Activated naive CD8-positive, alpha-beta T cell treated with anti-CD3 and anti-CD28 coated beads, Interleukin-2, amount 10 ng/mL, durations not matched to agents 7 days and 5 days (primary cell): Measurements from ENCODE around the gene CHAF1A. TPM values are rescaled to one million over a fixed set of nuclear protein-coding genes. Genes with fewer than 3 reads are reported as not detected.

Experiments used
- ATAC-seq: fragments of 150-1000 bp; cut with Tn5 transposase; one replicate; pipeline ENCODE4 v1.10.0; 2021; ENCODE audit warnings: low read depth, moderate library complexity
- POLR2A ChIA-PET: fragments of 350-600 bp; sonication (Branson Sonifier 250); formaldehyde crosslinking; loops from one replicate; lab custom pipeline; 2021; ENCODE audit warnings: antibody characterized with exemption; lab: Charles Lee
- DNase-seq: peaks from one replicate; pipeline ENCODE4 v3.0.0; 2021
- H3K27ac Mint-ChIP-seq: one replicate; pipeline ENCODE4 v1.8.0; 2022; ENCODE audit warnings: mild to moderate bottlenecking, mixed read lengths
- H3K27me3 Mint-ChIP-seq: one replicate; pipeline ENCODE4 v1.8.0; 2022; ENCODE audit warnings: mild to moderate bottlenecking, moderate library complexity, mixed read lengths
- H3K36me3 Mint-ChIP-seq: one replicate; pipeline ENCODE4 v1.8.0; 2021; ENCODE audit warnings: mild to moderate bottlenecking, mixed read lengths
- H3K4me1 Mint-ChIP-seq: one replicate; pipeline ENCODE4 v1.8.0; 2021; ENCODE audit warnings: mixed read lengths
- H3K4me3 Mint-ChIP-seq: one replicate; pipeline ENCODE4 v1.8.0; 2022; ENCODE audit warnings: mild to moderate bottlenecking, moderate library complexity, mixed read lengths
- H3K9me3 Mint-ChIP-seq: one replicate; pipeline ENCODE4 v1.8.0; 2021; ENCODE audit warnings: mixed read lengths
- total RNA-seq, 2 experiments: library from RNA; stranded (reverse); gene quantifications; one replicate each; pipeline ENCODE4 v1.2.3, GENCODE V29; 2021

Gene CHAF1A
- total RNA-seq, 2 experiments from 2014 or later, result 77.0 to 79.1 TPM

- peaks cover 16% of the 10 kb centered on the region for H3K36me3 Mint-ChIP-seq
- no peak overlapping the region for H3K4me3 Mint-ChIP-seq
- POLR2A ChIA-PET, result no interaction called here
- no peak for ATAC-seq
- no peaks in the 10 kb centered on the region for H3K9me3 Mint-ChIP-seq
- peaks cover 16% of the 10 kb centered on the region for H3K4me1 Mint-ChIP-seq
- no peaks in the 10 kb centered on the region for H3K27me3 Mint-ChIP-seq
- H3K27ac Mint-ChIP-seq, result no peak overlapping the region
- DNase-seq, result no peak
These were observed 6.9 kb downstream of the CHAF1A start for GRCh38 chr19:4409123-4409933.

GRCh38 chr19:4413588-4413987, 11.1 kb downstream of the CHAF1A start:
- Mint-ChIP-seq H3K36me3 (peaks cover 18% of the 10 kb centered on the region), H3K4me1 (peaks cover 8% of the 10 kb centered on the region), H3K27me3 (no peaks in the 10 kb centered on the region), H3K4me3 (no peak overlapping the region), H3K27ac (no peak overlapping the region), H3K9me3 (no peaks in the 10 kb centered on the region)
- DNase-seq, result no peak
- POLR2A ChIA-PET, result no interaction called here
- ATAC-seq, result no peak

GRCh38 chr19:4414144-4414799, 11.8 kb downstream of the CHAF1A start:
- no peak overlapping the region for H3K4me3 Mint-ChIP-seq
- ATAC-seq (no peak), DNase-seq (no peak)
- no peak overlapping the region for H3K27ac Mint-ChIP-seq
- peaks cover 8% of the 10 kb centered on the region for H3K4me1 Mint-ChIP-seq
- POLR2A ChIA-PET, result interaction anchor here (1.2 kb wide), 1 partner anchor 9 kb away, joined by 4 read pairs; no protein-coding TSS in a partner anchor
- H3K27me3 Mint-ChIP-seq, result no peaks in the 10 kb centered on the region
- no peaks in the 10 kb centered on the region for H3K9me3 Mint-ChIP-seq
- H3K36me3 Mint-ChIP-seq, result peaks cover 14% of the 10 kb centered on the region

DNA sequence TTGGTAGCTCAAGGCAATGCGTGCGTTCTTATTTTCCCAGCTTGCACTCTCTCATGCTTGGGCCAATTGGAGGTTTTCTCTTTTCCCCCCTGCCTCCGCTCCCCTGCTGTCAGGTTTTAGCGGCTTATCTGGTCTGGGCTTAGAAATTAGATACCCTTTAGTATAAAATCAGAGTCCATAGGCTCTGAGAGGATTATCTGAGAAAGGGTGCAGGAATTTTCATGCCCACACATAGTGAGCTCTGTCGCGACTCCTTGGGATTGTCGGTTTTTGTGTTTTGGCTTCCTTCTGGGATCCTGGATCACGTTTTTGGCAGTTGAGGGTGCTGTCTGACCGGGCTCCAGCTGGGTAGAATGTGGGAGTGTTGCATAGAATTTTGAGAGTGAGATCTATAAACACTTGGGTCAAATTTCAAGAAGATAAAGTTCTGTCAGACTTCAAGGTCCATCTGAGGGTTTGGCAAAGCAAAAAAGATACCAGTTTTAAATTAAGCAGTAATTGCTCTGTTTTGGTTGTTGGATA, 12.4 kb downstream of the CHAF1A start:
- H3K4me3 Mint-ChIP-seq, result no peak overlapping the region
- no peaks in the 10 kb centered on the region for H3K9me3 Mint-ChIP-seq
- POLR2A ChIA-PET, result interaction anchor here (1.2 kb wide), 1 partner anchor 9 kb away, joined by 4 read pairs; no protein-coding TSS in a partner anchor
- H3K27ac Mint-ChIP-seq, result no peak overlapping the region
- no peaks in the 10 kb centered on the region for H3K27me3 Mint-ChIP-seq
- H3K4me1 Mint-ChIP-seq, result peaks cover 10% of the 10 kb centered on the region
- peaks cover 16% of the 10 kb centered on the region for H3K36me3 Mint-ChIP-seq
- DNase-seq, result no peak
- no peak for ATAC-seq

- Mint-ChIP-seq H3K36me3 (peaks cover 17% of the 10 kb centered on the region), H3K4me3 (no peak overlapping the region), H3K27ac (no peak overlapping the region), H3K27me3 (no peaks in the 10 kb centered on the region), H3K4me1 (peaks cover 10% of the 10 kb centered on the region), H3K9me3 (no peaks in the 10 kb centered on the region)
- DNase-seq, result no peak
- POLR2A ChIA-PET, result interaction anchor here (1.2 kb wide), 1 partner anchor 8 kb away, joined by 4 read pairs; no protein-coding TSS in a partner anchor
- no peak for ATAC-seq
These were observed 12.9 kb downstream of the CHAF1A start for GRCh38 chr19:4415352-4415751.

GRCh38 chr19:4416268-4416667, 13.8 kb downstream of the CHAF1A start:
- no peak for DNase-seq
- no peak overlapping the region for H3K27ac Mint-ChIP-seq
- no peaks in the 10 kb centered on the region for H3K27me3 Mint-ChIP-seq
- peaks cover 17% of the 10 kb centered on the region for H3K36me3 Mint-ChIP-seq
- ATAC-seq, result no peak
- peaks cover 10% of the 10 kb centered on the region for H3K4me1 Mint-ChIP-seq
- H3K4me3 Mint-ChIP-seq, result no peak overlapping the region
- no peaks in the 10 kb centered on the region for H3K9me3 Mint-ChIP-seq
- POLR2A ChIA-PET, result no interaction called here

DNA sequence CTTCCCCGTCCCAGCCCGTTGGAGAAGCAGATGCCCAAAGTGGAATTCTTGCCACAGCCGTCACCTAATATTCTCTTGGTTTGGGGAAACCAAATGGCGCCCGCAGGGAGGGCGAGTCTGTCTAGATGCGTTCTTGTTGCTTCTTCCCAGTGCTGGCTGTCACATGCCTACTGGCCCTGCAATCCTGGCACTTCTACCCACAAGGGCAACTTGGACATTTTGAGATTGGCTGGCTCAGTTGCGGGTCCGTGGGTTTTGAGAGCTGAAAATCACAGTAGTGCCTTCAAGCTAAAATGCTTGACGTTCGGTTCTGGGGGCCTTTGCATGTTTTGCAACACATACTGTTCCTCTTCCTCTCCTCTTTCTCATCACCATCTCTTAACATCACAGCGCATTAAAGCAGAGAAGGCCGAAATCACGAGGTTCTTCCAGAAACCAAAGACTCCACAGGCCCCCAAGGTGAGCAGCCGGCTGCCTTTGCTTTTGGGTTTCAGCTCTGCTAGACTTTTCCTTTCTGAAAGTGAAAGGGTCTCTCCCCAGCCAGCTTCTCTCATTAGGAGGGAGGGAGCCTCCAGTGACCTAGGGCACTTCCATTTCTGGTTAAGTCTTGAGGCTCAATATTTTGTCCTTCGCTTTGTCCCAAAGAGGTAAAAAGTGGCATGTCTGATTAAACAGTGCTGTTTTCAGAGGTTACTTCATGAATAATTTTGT, 21.1 kb downstream of the CHAF1A start:
- H3K4me3 Mint-ChIP-seq, result no peak overlapping the region
- H3K27me3 Mint-ChIP-seq, result no peaks in the 10 kb centered on the region
- POLR2A ChIA-PET, result interaction anchor here (1.8 kb wide), 1 partner anchor 9 kb away, joined by 4 read pairs; no protein-coding TSS in a partner anchor
- ATAC-seq (no peak), DNase-seq (no peak)
- H3K36me3 Mint-ChIP-seq, result peaks cover 13% of the 10 kb centered on the region
- H3K27ac Mint-ChIP-seq, result peak overlapping the region; percentile 62
- H3K4me1 Mint-ChIP-seq, result peaks cover 13% of the 10 kb centered on the region
- H3K9me3 Mint-ChIP-seq, result no peaks in the 10 kb centered on the region

GRCh38 chr19:4425537-4425936, 23.1 kb downstream of the CHAF1A start:
- H3K9me3 Mint-ChIP-seq, result no peaks in the 10 kb centered on the region
- no peak for DNase-seq
- H3K4me1 Mint-ChIP-seq, result peaks cover 11% of the 10 kb centered on the region
- H3K4me3 Mint-ChIP-seq, result no peak overlapping the region
- POLR2A ChIA-PET, result no interaction called here
- no peaks in the 10 kb centered on the region for H3K27me3 Mint-ChIP-seq
- H3K27ac Mint-ChIP-seq, result no peak overlapping the region
- no peak for ATAC-seq
- peaks cover 22% of the 10 kb centered on the region for H3K36me3 Mint-ChIP-seq

GRCh38 chr19:4428326-4428975, 26.0 kb downstream of the CHAF1A start:
- Mint-ChIP-seq H3K27ac (no peak overlapping the region), H3K27me3 (no peaks in the 10 kb centered on the region), H3K4me1 (peaks cover 6% of the 10 kb centered on the region), H3K4me3 (no peak overlapping the region), H3K9me3 (no peaks in the 10 kb centered on the region), H3K36me3 (peaks cover 18% of the 10 kb centered on the region)
- DNase-seq (no peak), ATAC-seq (no peak)
- POLR2A ChIA-PET, result interaction anchor here (1.3 kb wide), 1 partner anchor 9 kb away, joined by 4 read pairs; no protein-coding TSS in a partner anchor

- ATAC-seq, result no peak
- Mint-ChIP-seq H3K4me3 (no peak overlapping the region), H3K27ac (no peak overlapping the region), H3K36me3 (peaks cover 18% of the 10 kb centered on the region), H3K4me1 (peaks cover 2% of the 10 kb centered on the region), H3K9me3 (no peaks in the 10 kb centered on the region), H3K27me3 (no peaks in the 10 kb centered on the region)
- no peak for DNase-seq
- POLR2A ChIA-PET, result interaction anchor here (1.3 kb wide), 1 partner anchor 8 kb away, joined by 4 read pairs; no protein-coding TSS in a partner anchor
These were observed 26.8 kb downstream of the CHAF1A start for GRCh38 chr19:4429256-4429655.

DNA sequence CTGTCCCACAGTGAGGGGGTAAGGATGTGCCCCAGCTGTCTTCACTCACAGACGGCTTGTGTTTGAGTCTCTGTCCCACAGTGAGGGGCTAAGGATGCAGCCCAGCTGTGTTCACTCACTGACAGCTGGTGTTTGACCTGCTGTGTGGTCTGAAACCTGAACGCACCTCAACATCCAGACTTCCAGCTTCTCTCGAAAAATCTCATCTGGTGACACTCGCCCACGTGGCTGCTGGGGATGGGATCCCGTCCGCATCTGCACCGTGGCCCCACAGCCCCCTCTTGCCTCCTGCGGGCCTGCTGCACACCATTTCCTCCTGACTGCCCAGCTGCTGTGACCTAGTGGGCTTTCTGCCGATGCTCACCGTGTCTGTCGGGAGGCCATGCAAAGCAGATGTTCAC, 27.3 kb downstream of the CHAF1A start:
- Mint-ChIP-seq H3K4me3 (no peak overlapping the region), H3K27ac (peak overlapping the region; percentile 45), H3K36me3 (peaks cover 23% of the 10 kb centered on the region), H3K4me1 (peaks cover 2% of the 10 kb centered on the region), H3K27me3 (no peaks in the 10 kb centered on the region), H3K9me3 (no peaks in the 10 kb centered on the region)
- ATAC-seq, result no peak
- POLR2A ChIA-PET, result no interaction called here
- DNase-seq, result no peak

DNA sequence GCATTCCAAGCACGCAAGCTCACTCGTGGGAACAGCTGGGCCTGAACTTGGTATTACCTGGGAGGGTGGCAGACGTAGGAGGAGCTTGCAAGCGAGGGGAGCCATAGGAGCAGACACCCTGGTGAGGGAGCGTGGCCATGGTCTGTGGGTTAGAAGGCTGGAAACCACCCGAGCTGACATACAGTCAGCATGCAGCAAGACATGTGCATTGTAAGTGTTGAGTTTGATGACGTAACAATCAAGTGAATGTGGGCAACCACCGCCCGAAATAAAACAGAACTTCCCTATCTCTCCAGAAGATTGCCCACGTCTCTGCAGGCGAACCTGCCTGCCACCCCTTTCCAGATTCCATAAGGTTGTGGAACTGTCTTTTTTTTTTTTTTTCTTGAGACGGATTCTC, 28.3 kb downstream of the CHAF1A start:
- Mint-ChIP-seq H3K27me3 (no peaks in the 10 kb centered on the region), H3K4me1 (peaks cover 2% of the 10 kb centered on the region), H3K4me3 (no peak overlapping the region), H3K36me3 (peaks cover 23% of the 10 kb centered on the region), H3K27ac (no peak overlapping the region), H3K9me3 (no peaks in the 10 kb centered on the region)
- DNase-seq (no peak), ATAC-seq (no peak)
- POLR2A ChIA-PET, result no interaction called here

DNA sequence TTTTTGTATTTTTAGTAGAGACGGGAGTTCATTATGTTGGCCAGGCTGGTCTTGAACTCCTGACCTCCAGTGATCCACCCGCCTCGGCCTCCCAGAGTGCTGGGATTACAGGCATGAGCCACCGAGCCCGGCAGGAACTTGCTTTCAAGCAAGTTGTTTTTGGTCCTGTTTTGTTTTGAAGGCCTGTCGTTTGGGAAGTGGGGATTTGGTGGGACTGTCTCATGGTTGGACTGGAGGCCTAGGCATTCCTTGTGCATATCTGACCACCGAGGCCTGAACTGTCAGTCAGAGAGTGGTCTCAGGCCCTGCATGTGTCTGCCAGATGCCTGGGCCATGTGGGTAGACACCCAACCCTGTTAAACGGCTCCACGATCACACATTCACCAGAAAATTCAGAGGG, 28.9 kb downstream of the CHAF1A start:
- POLR2A ChIA-PET, result no interaction called here

More for the DNA sequence above, 28.9 kb downstream of the CHAF1A start:
- no peak for ATAC-seq
- Mint-ChIP-seq H3K27ac (no peak overlapping the region), H3K9me3 (no peaks in the 10 kb centered on the region), H3K4me1 (no peaks in the 10 kb centered on the region), H3K36me3 (peaks cover 20% of the 10 kb centered on the region), H3K4me3 (no peak overlapping the region), H3K27me3 (no peaks in the 10 kb centered on the region)
- no peak for DNase-seq
